SU-DHL-6 (cell line): ENCODE data around the gene RNF141.

Source experiments
- H2AFZ ChIP-seq: fragments of 200-600 bp; sonication (generic); 2 replicates; pipeline ENCODE4 v1.6.1; 2014; ENCODE audit warnings: low read depth, mild to moderate bottlenecking, moderate library complexity, mixed read lengths, antibody characterized with exemption, low read length; ENCODE audit not compliant: severe bottlenecking
- H3F3A ChIP-seq: fragments of 200-600 bp; shearing (Covaris generic); 2 replicates; pipeline ENCODE4 v1.6.0; 2016; ENCODE audit warnings: antibody characterized with exemption, mild to moderate bottlenecking; ENCODE audit not compliant: insufficient read depth
- H3K27ac ChIP-seq: fragments of 200-600 bp; sonication (generic); 2 replicates; pipeline ENCODE4 v1.5.1; 2016; ENCODE audit warnings: low read depth, mild to moderate bottlenecking, low read length, moderate library complexity, mixed read lengths
- H3K27me3 ChIP-seq: fragments of 200-600 bp; sonication (generic), shearing (Covaris generic); 2 replicates; pipeline ENCODE4 v1.6.0; 2014; ENCODE audit warnings: mild to moderate bottlenecking, low read length
- H3K36me3 ChIP-seq: fragments of 200-600 bp; sonication (generic); 2 replicates; pipeline ENCODE4 v1.6.1; 2014; ENCODE audit warnings: mild to moderate bottlenecking, low read length, mixed read lengths
- H3K4me2 ChIP-seq: fragments of 300-600, 200-600 bp; shearing (Covaris generic), sonication (generic); 2 replicates; pipeline ENCODE4 v1.6.0; 2014; ENCODE audit warnings: low read length, low read depth, mild to moderate bottlenecking; ENCODE audit not compliant: poor library complexity, severe bottlenecking
- H3K4me3 ChIP-seq: fragments of 200-600 bp; sonication (generic); 2 replicates; pipeline ENCODE4 v1.5.1; 2014; ENCODE audit warnings: antibody characterized with exemption, low read length, mild to moderate bottlenecking, mixed read lengths; ENCODE audit not compliant: insufficient read depth, poor library complexity, severe bottlenecking
- H3K79me2 ChIP-seq: fragments of 200-600 bp; sonication (generic); 2 replicates; pipeline ENCODE4 v1.6.1; 2014; ENCODE audit warnings: mild to moderate bottlenecking, low read length, moderate library complexity; ENCODE audit not compliant: insufficient read depth
- H3K9ac ChIP-seq: fragments of 200-600 bp; sonication (generic); 2 replicates; pipeline ENCODE4 v1.7.0; 2014; ENCODE audit warnings: mild to moderate bottlenecking, low read length
- H3K9me2 ChIP-seq: fragments of 200-600 bp; sonication (generic); replicated peaks from 2 replicates; pipeline ENCODE4 v1.6.1; 2014; ENCODE audit warnings: low read length; ENCODE audit not compliant: insufficient read depth
- H3K9me3 ChIP-seq: fragments of 200-600 bp; sonication (generic); 2 replicates; pipeline ENCODE4 v1.6.1; 2014; ENCODE audit warnings: low read length, mixed read lengths; ENCODE audit not compliant: insufficient read depth
- H4K20me1 ChIP-seq: fragments of 200-600 bp; sonication (generic); 2 replicates; pipeline ENCODE4 v1.6.1; 2014; ENCODE audit warnings: low read depth, mild to moderate bottlenecking, antibody characterized with exemption, low read length, moderate library complexity, mixed read lengths
- CTCF ChIP-seq: fragments of 200-600 bp; sonication (generic); IDR thresholded peaks from one replicate; pipeline ENCODE4 v1.5.1; 2017; ENCODE audit warnings: antibody characterized with exemption, mild to moderate bottlenecking, low read length, moderate library complexity; ENCODE audit not compliant: insufficient read depth, poor library complexity, severe bottlenecking
- EZH2phosphoT487 ChIP-seq: fragments of 200-600 bp; sonication (generic), shearing (Covaris generic); conservative IDR thresholded peaks from 2 replicates; pipeline ENCODE4 v1.6.1; 2018; ENCODE audit warnings: mild to moderate bottlenecking, antibody characterized with exemption, low read length, moderate library complexity, mixed read lengths

RNF141 gene

GRCh38 chr11:10514202-10514601, 26.8 kb downstream of the RNF141 start:
- Histone ChIP-seq H3K27ac (no peak overlapping the region), H3K27me3 (no peaks in the 10 kb centered on the region), H3K9me2 (no peaks in the 10 kb centered on the region), H3K9me3 (no peaks in the 10 kb centered on the region), H4K20me1 (peaks cover 11% of the 10 kb centered on the region), H3K4me2 (no peak overlapping the region), H3F3A (no peaks in the 10 kb centered on the region), H3K79me2 (no peaks in the 10 kb centered on the region), H3K9ac (no peak overlapping the region), H2AFZ (no peak overlapping the region), H3K36me3 (no peaks in the 10 kb centered on the region), H3K4me3 (no peak overlapping the region)
- TF ChIP-seq EZH2phosphoT487 (no peak), CTCF (peak; percentile 36)

GRCh38 chr11:10511181-10511621, 29.8 kb downstream of the RNF141 start:
- H3K36me3 ChIP-seq, result no peaks in the 10 kb centered on the region
- no peak overlapping the region for H3K4me2 ChIP-seq
- H3K79me2 ChIP-seq, result no peaks in the 10 kb centered on the region
- no peak overlapping the region for H2AFZ ChIP-seq
- H3K9me3 ChIP-seq, result no peaks in the 10 kb centered on the region
- no peaks in the 10 kb centered on the region for H3F3A ChIP-seq
- peaks cover 8% of the 10 kb centered on the region for H4K20me1 ChIP-seq
- no peak overlapping the region for H3K9ac ChIP-seq
- H3K4me3 ChIP-seq, result no peak overlapping the region
- H3K27me3 ChIP-seq, result no peaks in the 10 kb centered on the region
- no peak overlapping the region for H3K27ac ChIP-seq
- no peak for TF ChIP-seq EZH2phosphoT487
- no peak for TF ChIP-seq CTCF
- no peaks in the 10 kb centered on the region for H3K9me2 ChIP-seq

GRCh38 chr11:10506008-10506370, 35.0 kb downstream of the RNF141 start:
- TF ChIP-seq EZH2phosphoT487, result no peak
- no peaks in the 10 kb centered on the region for H3K9me3 ChIP-seq
- no peak overlapping the region for H3K4me3 ChIP-seq
- no peaks in the 10 kb centered on the region for H3K36me3 ChIP-seq
- no peak overlapping the region for H3K9ac ChIP-seq
- H3K4me2 ChIP-seq, result no peak overlapping the region
- H3K27me3 ChIP-seq, result no peaks in the 10 kb centered on the region
- H3K9me2 ChIP-seq, result no peaks in the 10 kb centered on the region
- no peak overlapping the region for H3K27ac ChIP-seq
- no peaks in the 10 kb centered on the region for H3F3A ChIP-seq
- H2AFZ ChIP-seq, result no peak overlapping the region
- H4K20me1 ChIP-seq, result no peaks in the 10 kb centered on the region
- no peaks in the 10 kb centered on the region for H3K79me2 ChIP-seq

GRCh38 chr11:10505278-10506007, 35.5 kb downstream of the RNF141 start:
- no peak for TF ChIP-seq CTCF
- TF ChIP-seq EZH2phosphoT487, result no peak
- Histone ChIP-seq H3F3A (no peaks in the 10 kb centered on the region), H3K4me3 (no peak overlapping the region), H3K9me2 (no peaks in the 10 kb centered on the region), H3K27me3 (no peaks in the 10 kb centered on the region), H3K4me2 (no peak overlapping the region), H2AFZ (no peak overlapping the region), H3K79me2 (no peaks in the 10 kb centered on the region), H3K9ac (no peak overlapping the region), H3K9me3 (no peaks in the 10 kb centered on the region), H3K36me3 (no peaks in the 10 kb centered on the region), H3K27ac (no peak overlapping the region), H4K20me1 (no peaks in the 10 kb centered on the region)
